PC-9 (cell line): Measurements from ENCODE around the gene NELL1.

Experiments
- CTCF ChIP-seq: fragments of 200-600 bp; sonication (generic); conservative IDR thresholded peaks from 2 replicates; pipeline ENCODE4 v1.6.1; 2017; ENCODE audit warnings: mixed run types, antibody characterized with exemption, mild to moderate bottlenecking, moderate library complexity
- EZH2 ChIP-seq: fragments of 200-600 bp; sonication (generic); IDR thresholded peaks from 2 replicates; pipeline ENCODE4 v1.8.0; 2017; ENCODE audit warnings: antibody characterized with exemption, low read depth

GRCh38 chr11:21056644-21057043 is 387.3 kb downstream of the NELL1 start:
- TF ChIP-seq CTCF (no peak), EZH2 (no peak)
